ENCODE results near the gene NAALADL2.

The NAALADL2 gene

GRCh38 chr3:174859114-174859735, at the start of gene NAALADL2:
Gene NAALADL2 (plus strand): TSS chr3:174859334.
- no peak for DNase-seq

- no peak for DNase-seq
Measured at GRCh38 chr3:174810254-174810653, 48.9 kb upstream of the NAALADL2 start.

GRCh38 chr3:174812172-174812862, 46.8 kb upstream of the NAALADL2 start:
- DNase-seq: no peak

GRCh38 chr3:174815750-174816149, 43.4 kb upstream of the NAALADL2 start:
- DNase-seq: no peak

GRCh38 chr3:174820885-174821284, 38.2 kb upstream of the NAALADL2 start:
- DNase-seq: no peak

- DNase-seq: no peak
Measured at GRCh38 chr3:174821477-174821876, 37.7 kb upstream of the NAALADL2 start.

- DNase-seq: no peak
Measured at GRCh38 chr3:174822320-174822719, 36.8 kb upstream of the NAALADL2 start.

- no peak for DNase-seq
Measured at GRCh38 chr3:174826069-174826468, 33.1 kb upstream of the NAALADL2 start.

GRCh38 chr3:174844746-174845145, 14.4 kb upstream of the NAALADL2 start:
- no peak for DNase-seq

- no peak for DNase-seq
Measured at GRCh38 chr3:174846055-174846454, 13.1 kb upstream of the NAALADL2 start.

- DNase-seq: no peak
Measured at GRCh38 chr3:174854987-174855386, 4.1 kb upstream of the NAALADL2 start.

- DNase-seq: no peak
Measured at GRCh38 chr3:174857301-174857700, 1.8 kb upstream of the NAALADL2 start.

- DNase-seq: peak; percentile 20
Measured at GRCh38 chr3:174858353-174858752, 781 bp upstream of the NAALADL2 start.

GRCh38 chr3:174859756-174860155, 622 bp downstream of the NAALADL2 start:
- no peak for DNase-seq

- DNase-seq: peak; percentile 4
Measured at GRCh38 chr3:174862101-174862500, 3.0 kb downstream of the NAALADL2 start.

GRCh38 chr3:174862666-174863065, 3.5 kb downstream of the NAALADL2 start:
- no peak for DNase-seq

GRCh38 chr3:174863488-174863887, 4.4 kb downstream of the NAALADL2 start:
- no peak for DNase-seq

GRCh38 chr3:174869448-174869847, 10.3 kb downstream of the NAALADL2 start:
- DNase-seq: no peak

- DNase-seq: no peak
Measured at GRCh38 chr3:174873832-174874657, 14.9 kb downstream of the NAALADL2 start.

GRCh38 chr3:174882789-174883188, 23.7 kb downstream of the NAALADL2 start:
- no peak for DNase-seq

GRCh38 chr3:174883881-174884675, 24.9 kb downstream of the NAALADL2 start:
- no peak for DNase-seq

GRCh38 chr3:174884776-174885568, 25.8 kb downstream of the NAALADL2 start:
- no peak for DNase-seq

Measured in kidney glomerular epithelial cell (primary cell).